Measurements from ENCODE around the gene NOS1AP. TPM values are rescaled to one million over a fixed set of nuclear protein-coding genes. Genes with fewer than 3 reads are reported as not detected.

The NOS1AP gene
- total RNA-seq, 1 experiment from 2014 or later = 5.3 TPM

DNA sequence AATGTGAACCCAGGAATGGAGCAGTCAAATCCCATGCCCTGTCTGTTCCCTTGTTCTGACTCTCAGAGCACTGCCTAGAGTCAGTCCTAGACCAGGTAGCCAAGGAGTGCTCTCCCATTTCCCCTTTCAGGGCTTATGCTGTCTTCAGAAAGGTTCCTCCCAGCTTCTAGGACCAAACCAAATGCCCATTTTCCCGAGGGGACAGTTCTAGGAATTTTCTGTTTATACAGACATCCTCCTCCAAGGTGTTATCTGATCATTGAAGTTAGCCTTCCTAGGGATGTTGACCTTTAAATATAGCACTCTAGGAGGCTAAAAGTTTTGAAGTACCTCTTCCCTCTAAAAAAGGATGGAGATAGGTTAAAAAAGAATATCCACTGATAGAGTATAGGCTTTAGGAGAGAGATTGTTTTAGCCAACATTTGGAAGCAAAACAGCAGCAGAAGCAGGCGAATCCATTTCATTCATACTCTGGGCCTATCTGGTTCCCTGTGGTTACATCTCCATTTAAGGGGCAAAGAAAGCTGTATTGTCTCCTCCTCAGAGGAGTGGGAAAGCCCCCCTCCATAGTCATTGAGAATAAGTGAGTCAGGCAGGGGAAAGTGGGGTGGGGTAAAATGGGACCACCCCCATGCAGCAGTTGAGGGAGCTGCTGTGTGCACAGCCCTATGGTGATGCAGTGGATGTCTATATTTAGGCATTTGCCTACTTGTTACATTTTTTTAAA is 180.7 kb downstream of the NOS1AP start:
- Histone ChIP-seq H3K9me2 (ENCODE audit: insufficient read depth) (no peaks in the 10 kb centered on the region), H3K4me3 (replicated peaks in 1 of 2; ENCODE audit: low read depth in 1 of 2, low read length in 2 of 2) (no peak overlapping the region), H3K9me3 (ENCODE audit: control insufficient read depth in 1 of 2, insufficient read depth in 1 of 2, low read depth in 1 of 2, low read length in 2 of 2) (no peaks in the 10 kb centered on the region), H3K36me3 (ENCODE audit: control insufficient read depth in 1 of 2, insufficient read depth in 2 of 2, low read length in 2 of 2) (no peaks in the 10 kb centered on the region), H4K20me1 (ENCODE audit: insufficient read depth) (no peaks in the 10 kb centered on the region), H3K27me3 (ENCODE audit: insufficient read depth, low read length) (no peaks in the 10 kb centered on the region), H3K4me1 (ENCODE audit: control insufficient read depth in 1 of 2, insufficient read depth in 2 of 2, low read length in 2 of 2) (no peaks in the 10 kb centered on the region), H3K9ac (ENCODE audit: low read length) (no peak overlapping the region), H2AFZ (ENCODE audit: low read depth, low read length, poor library complexity, severe bottlenecking) (no peak overlapping the region), H3K79me2 (ENCODE audit: insufficient read depth, low read length) (no peaks in the 10 kb centered on the region), H3K4me2 (ENCODE audit: low read length) (no peak overlapping the region), H3K27ac (ENCODE audit: low read depth, low read length) (no peak overlapping the region)
- RAD21 ChIA-PET (ENCODE audit: low non-redundant PET in 1 of 2, low total read pairs in 2 of 2, uncharacterized antibody in 2 of 2, unreplicated experiment in 2 of 2) = no interaction called here
- no TSS peak for BruUV-seq (replicated peaks)
- intact Hi-C loops (cut with micrococcal nuclease) = no loop called here
- DNase-seq (ENCODE audit: low read depth, low spot score) (no peak), ATAC-seq (no peak)
- POLR2A ChIA-PET = no interaction called here
- CTCF ChIA-PET = no interaction called here
- TF ChIP-seq EZH2 (IDR thresholded peaks at IDR 0.05) (no peak), JUND (IDR thresholded peaks at IDR 0.05) (no peak), SRF (IDR thresholded peaks at IDR 0.05; ENCODE audit: low read depth) (no peak), POLR2A (IDR thresholded peaks at IDR 0.05; ENCODE audit: borderline replicate concordance, extremely low read depth, insufficient read depth, insufficient read length) (no peak), TCF7L2 (IDR thresholded peaks at IDR 0.05; ENCODE audit: borderline replicate concordance, extremely low read depth, insufficient read depth, insufficient read length) (no peak), ZNF274 (IDR thresholded peaks at IDR 0.05; ENCODE audit: low read depth, low read length) (no peak), SP1 (IDR thresholded peaks at IDR 0.05; ENCODE audit: low read depth) (no peak), RAD21 (IDR thresholded peaks at IDR 0.05; ENCODE audit: low read depth) (no peak), EZH2phosphoT487 (IDR thresholded peaks at IDR 0.05; ENCODE audit: borderline replicate concordance) (no peak), CBX3 (IDR thresholded peaks at IDR 0.05; ENCODE audit: low read depth) (no peak), POLR2AphosphoS5 (IDR thresholded peaks at IDR 0.05; ENCODE audit: low read depth, low read length) (no peak)
- TF ChIP-seq, protein P1, sequence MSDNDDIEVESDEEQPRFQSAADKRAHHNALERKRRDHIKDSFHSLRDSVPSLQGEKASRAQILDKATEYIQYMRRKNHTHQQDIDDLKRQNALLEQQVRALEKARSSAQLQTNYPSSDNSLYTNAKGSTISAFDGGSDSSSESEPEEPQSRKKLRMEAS (IDR thresholded peaks at IDR 0.05) = no peak
- TF ChIP-seq, protein P2, sequence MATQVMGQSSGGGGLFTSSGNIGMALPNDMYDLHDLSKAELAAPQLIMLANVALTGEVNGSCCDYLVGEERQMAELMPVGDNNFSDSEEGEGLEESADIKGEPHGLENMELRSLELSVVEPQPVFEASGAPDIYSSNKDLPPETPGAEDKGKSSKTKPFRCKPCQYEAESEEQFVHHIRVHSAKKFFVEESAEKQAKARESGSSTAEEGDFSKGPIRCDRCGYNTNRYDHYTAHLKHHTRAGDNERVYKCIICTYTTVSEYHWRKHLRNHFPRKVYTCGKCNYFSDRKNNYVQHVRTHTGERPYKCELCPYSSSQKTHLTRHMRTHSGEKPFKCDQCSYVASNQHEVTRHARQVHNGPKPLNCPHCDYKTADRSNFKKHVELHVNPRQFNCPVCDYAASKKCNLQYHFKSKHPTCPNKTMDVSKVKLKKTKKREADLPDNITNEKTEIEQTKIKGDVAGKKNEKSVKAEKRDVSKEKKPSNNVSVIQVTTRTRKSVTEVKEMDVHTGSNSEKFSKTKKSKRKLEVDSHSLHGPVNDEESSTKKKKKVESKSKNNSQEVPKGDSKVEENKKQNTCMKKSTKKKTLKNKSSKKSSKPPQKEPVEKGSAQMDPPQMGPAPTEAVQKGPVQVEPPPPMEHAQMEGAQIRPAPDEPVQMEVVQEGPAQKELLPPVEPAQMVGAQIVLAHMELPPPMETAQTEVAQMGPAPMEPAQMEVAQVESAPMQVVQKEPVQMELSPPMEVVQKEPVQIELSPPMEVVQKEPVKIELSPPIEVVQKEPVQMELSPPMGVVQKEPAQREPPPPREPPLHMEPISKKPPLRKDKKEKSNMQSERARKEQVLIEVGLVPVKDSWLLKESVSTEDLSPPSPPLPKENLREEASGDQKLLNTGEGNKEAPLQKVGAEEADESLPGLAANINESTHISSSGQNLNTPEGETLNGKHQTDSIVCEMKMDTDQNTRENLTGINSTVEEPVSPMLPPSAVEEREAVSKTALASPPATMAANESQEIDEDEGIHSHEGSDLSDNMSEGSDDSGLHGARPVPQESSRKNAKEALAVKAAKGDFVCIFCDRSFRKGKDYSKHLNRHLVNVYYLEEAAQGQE (IDR thresholded peaks at IDR 0.05; ENCODE audit: low read depth) = no peak
- TF ChIP-seq, protein P3, sequence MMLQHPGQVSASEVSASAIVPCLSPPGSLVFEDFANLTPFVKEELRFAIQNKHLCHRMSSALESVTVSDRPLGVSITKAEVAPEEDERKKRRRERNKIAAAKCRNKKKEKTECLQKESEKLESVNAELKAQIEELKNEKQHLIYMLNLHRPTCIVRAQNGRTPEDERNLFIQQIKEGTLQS (IDR thresholded peaks at IDR 0.05) = no peak
